NK-92 (cell line): ENCODE data around the gene RIPPLY1.

Source experiments
- DNase-seq: peaks from one replicate; lab custom pipeline; 2025; ENCODE audit not compliant: unreplicated experiment; lab: John Stamatoyannopoulos, UW

The RIPPLY1 gene, protein sequence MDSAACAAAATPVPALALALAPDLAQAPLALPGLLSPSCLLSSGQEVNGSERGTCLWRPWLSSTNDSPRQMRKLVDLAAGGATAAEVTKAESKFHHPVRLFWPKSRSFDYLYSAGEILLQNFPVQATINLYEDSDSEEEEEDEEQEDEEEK

DNA sequence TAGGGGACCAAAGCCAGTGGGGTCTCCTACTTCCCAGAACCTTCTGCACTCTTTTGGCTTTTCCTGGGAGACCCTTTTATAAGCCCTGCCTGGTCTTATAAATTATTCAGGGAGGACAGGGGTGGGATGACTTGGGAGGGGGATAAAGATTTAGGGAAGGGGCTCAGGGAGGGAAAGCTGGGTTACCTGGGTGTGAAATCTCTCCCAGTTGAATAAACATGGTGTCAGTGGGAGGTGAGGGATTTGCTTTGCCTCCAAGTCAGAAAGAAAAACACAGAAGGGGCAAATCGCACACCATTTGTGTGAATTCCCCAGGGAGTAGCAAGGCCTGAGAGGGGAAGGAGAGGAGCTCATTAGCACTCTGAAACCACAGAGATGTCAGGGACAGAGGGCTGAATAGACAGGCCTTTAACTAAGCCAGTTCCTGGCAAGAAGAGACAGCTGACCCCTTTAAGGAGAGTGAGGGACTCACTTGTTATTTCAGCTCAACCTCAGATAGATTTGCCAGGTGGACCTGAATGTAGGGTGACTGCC is at the start of gene RIPPLY1:
RIPPLY1 (minus strand) TSS at position 51 of the 534 bp plus-strand sequence. CDS start 54 bp downstream, outside the sequence.
- DNase-seq: no peak

DNA sequence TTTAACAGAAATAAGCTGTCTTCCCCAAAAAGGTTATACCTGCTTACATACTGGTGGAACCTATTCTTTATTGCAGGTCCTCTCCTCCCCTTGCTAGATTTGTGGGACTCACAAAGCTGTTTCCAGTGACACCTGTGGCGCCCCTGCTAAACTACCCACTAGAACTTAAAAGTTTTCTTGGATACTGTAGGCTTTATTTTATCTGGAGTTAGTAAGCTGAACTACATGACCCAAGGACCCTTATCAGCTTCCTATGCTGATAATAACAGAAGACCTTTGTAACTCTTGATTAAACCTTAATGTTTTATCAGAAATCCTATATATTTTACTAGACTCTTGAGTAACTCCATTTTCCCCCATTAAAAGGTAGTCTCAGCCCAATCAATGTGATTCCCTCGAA is 49.4 kb upstream of the RIPPLY1 start:
- no peak for DNase-seq

DNA sequence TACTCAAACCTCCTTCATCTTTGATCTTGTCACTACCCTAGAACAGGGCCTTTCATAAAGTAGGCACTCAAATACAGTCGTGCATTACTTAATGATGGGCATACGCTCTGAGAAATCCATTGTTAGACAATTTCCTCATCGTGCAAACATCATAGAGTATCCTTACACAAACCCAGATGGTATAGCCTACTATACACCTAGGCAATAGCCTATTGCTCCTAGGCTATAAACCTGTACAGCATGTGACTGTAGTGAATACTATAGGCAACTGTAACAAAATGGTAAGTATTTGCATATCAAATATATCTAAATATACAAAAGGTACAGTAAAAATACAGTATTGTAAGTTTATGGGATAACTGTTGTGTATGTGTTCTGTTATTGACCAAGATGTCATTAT is 48.9 kb upstream of the RIPPLY1 start:
- DNase-seq: no peak

DNA sequence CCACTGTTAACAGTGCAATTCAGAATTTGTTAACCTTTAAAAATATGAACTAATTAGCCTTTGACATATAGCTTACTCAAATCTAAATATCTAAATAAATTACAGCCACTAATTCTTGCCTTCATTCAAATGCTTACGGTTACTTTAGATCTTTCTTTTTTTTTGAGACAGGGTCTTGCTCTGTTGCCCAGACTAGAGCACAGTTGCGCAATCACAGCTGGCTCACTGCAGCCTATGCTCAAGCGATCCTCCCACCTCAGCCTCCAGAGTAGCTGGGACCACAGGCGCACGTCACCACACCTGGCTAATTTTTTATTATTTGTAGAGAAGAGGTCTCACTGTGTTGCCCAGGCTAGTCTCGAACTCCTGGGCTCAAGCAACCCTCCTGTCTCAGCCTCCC is 48.1 kb upstream of the RIPPLY1 start:
- DNase-seq: no peak

DNA sequence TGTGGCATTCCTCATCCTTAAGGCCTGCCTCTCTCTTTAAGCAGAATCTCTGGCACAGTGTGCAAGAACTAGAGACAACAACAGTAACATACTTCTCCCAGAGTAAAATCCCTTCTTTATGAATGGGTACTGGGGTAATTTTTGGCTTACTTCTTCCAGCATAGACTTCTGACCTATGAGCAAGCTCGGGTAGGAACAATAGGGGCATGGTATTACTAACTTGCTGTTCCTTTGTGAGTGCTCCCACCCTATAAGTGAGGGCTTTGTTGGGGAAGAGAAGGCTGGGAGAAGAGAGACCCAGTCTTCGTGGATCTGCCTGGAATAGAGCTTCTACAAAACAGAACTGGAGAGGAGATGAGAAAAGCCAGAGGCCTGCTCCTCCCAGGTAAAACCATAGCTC is 47.2 kb upstream of the RIPPLY1 start:
- DNase-seq: no peak

DNA sequence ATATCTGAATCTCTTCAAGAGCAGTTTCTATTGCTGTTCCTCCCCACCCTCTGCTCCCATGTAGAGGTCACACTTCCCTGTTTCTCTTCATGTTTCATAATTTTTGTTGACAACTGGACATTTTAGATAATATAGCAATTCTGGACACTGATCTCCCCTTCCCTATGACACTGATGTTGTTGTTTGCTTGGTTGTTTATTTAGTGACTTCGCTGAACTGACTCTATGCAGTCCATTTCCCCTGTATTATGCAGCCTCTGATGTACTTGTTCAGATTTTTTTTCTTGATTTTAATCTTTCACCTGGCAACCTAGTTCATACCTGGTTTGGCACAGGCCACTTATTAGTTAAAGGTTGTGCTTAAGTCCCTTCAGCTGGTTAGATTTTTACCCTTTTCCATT is 46.2 kb upstream of the RIPPLY1 start:
- DNase-seq: no peak

DNA sequence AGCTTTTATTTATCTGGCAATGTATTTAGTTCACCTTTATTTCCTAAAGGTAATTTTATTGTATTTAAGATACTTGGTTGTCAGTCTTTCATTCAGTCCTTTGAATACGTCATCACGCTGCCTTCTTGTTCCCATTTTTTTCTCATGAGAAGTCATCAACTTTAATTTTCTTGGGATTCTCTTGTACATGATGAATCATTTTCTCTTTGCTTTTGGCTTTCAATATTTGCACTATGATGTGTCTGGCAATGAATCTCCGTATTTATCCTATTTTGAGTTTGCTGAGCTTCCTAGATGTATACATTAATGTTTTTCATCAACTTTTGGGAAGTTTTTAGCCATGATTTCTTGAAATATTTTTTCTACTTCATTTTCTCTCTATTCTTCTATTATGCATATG is 45.5 kb upstream of the RIPPLY1 start:
- no peak for DNase-seq

DNA sequence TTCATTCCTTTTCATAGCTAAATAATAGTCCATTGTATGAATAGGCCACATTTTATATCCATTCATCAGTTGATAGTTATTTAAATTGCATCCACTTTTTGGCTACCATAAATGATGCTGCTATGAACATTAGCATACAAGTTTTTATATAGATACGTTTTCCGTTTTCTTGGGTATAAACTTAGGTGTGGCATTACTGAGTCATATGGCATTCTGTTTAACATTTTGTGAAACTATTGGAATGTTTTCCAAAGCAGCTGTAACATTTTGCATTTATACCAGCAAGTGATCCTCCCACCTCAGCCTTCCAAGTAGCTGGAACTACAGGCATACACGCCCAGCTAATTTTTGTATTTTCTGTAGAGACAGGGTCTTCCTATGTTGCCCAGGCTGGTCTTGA is 43.3 kb upstream of the RIPPLY1 start:
- no peak for DNase-seq

DNA sequence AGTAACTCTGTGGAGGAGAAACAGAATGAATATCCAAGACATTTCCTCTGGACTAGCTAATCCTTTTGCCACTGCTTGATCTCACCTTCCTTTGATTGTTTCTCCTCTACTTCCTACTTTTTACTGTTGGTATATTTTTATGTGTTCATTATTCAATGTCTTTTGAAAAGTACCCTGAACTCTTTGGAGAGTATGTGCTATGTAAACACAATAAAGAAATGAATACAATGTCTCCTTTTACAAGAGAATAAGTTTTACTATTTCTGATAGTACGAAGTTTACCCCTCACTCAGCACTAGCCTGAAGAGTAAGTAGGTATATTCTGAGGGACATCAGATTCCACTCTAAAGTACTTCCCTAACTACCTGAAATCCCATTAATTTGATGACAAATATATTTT is 36.9 kb upstream of the RIPPLY1 start:
- DNase-seq: no peak

DNA sequence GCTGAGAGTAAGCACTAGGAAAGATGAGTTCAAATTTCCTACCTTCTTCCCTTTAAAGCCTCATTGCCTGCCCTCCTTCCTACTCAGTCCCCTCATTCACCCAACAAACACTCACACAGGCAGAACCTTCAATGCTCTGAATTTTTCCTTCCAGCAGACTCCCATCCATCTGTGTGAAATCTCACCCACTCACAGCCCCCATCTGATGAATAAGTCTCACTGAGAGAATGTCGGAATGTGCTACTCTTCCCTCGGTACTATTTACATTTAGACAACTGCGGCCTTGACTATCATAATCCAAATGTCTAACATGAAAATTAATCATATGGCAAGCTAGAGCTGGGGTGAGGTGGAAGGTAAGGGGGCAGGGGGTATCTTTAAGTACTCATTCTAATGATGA is 36.4 kb upstream of the RIPPLY1 start:
- no peak for DNase-seq

DNA sequence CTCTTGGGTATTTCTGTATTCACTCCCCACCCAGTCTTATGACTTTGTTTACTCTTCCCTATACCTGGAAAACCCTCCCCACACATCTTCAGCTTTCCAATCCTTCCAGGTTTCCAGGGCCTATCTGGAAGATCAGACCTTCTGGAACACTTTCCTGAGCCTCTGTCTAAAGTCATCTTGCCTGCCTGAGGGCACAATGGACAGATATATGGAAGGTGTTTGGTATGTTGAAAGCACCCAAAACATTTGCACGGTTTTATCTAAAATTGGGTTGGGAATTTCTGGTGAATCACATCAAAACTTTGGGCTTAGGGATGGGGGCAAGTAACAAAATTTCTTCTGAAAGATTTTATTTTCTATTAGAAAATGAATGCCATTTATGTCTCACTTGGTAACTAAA is 33.1 kb upstream of the RIPPLY1 start:
- no peak for DNase-seq

DNA sequence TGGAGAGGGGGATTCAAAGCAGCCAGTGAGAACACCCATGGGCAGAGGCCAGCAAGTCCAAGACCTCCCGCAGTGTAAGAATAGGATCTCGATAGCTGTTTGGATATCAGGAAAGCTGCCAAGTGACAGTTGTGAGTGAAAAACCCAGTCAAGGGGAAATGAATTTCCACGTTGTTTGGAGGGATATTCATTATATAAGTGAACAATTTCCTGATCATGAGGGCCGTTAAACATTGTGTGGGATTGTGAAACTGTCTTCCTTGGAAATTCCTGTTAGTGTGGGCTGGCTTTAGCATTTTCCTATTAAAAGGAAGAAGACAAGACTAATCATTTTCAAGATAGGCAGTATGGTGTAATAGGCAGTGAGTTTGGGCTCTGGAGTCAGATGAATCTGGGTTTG is 32.0 kb upstream of the RIPPLY1 start:
- no peak for DNase-seq

DNA sequence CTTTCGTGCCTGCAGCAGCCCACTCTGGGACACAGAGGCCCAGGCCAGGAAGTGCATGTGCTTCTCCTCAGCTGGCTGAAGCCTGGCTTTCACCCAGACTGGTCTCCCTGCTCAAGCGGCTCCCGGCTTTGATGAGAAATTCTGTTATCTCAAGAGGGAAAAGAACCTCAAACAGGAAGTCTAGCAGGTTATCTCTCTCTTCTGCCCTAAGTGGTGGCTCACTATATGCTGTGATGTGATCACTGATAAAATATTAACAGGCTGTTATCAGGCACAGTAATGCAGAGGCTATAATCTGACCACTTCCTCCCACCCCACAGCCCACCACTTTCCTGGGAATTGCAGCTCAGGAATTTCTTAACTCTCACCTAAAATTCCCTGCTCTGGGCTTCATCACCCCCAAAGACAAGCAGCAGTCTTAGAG is 30.4 kb upstream of the RIPPLY1 start:
- DNase-seq: no peak

DNA sequence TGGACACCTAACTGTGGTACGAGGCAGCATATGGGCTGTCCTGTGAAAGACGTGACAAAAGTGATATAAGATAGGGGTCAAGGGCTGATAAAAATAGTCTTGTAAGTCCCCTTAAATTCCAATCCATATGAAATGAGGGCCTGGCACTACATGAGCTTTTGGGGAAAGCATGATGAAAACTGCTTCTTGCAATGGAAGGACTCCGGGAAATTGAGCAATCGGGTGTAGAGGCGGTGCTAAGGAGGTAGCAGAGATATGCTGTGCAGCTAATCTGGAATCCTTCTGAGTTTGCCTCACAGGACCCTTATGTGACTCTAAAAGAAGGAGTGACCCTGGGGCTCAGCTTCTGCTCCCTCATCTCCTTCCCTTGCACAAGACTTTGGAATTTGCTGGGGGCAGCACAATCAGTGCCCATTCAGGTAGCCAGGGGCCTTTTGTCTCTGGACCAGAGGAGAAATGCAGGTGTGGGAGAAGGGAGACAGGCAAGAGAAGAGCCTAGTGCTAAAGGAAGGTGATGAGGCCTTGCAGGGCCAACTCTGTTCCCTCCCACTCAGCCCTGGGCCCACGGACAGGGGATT is 29.9 kb upstream of the RIPPLY1 start:
- no peak for DNase-seq

DNA sequence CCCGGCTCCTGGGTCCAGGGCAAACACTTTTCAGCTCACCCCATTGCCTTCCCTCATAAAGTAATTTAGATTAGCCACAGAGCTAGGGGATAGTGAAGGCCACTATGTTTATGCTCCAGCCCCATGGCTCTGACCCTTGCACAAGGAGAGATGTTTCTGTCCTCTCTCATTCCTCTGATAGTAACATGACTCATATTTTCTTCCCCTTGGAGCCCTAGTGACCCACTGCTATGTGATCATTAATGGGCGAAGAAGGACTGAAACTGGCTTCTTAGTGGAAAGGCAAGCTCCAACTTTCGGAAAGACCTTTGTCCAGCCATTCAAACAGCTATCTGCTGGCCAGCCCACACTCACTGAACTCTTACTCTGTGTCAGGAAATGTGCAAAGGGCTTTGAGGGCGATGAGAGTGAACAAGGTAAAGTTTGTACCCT is 29.4 kb upstream of the RIPPLY1 start:
- DNase-seq: no peak

DNA sequence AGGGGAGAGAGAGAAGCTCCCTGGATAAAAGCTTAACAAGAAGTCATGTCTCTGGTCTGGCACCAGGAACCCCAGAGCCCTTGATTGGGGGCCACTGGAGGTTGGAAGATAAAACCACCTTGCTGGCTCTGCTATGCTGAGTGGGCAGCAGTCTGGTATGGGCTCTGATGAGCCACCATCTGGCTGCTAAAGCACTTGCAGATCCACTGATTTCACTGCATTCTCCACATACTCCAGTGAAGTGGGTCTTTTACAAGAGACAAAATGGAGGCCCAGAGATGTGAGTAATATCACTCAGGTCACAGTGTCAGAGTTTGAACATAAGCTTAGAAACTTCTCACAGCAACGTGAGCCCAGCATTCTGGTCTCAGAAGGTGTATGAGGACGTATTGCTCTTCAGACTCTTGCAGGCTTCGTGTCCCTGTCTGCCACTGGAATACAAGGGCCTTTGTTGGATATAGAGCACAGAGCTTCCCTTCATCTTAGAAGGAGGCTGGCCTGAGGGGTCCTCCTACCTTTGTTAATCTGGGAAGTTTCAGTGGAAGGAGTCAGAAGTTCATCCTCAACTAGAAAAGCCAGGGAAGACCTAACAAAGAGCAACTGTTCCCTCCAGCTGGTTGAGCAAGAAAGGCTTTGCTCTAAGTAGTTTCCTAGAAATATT is 28.8 kb upstream of the RIPPLY1 start:
- DNase-seq: no peak

DNA sequence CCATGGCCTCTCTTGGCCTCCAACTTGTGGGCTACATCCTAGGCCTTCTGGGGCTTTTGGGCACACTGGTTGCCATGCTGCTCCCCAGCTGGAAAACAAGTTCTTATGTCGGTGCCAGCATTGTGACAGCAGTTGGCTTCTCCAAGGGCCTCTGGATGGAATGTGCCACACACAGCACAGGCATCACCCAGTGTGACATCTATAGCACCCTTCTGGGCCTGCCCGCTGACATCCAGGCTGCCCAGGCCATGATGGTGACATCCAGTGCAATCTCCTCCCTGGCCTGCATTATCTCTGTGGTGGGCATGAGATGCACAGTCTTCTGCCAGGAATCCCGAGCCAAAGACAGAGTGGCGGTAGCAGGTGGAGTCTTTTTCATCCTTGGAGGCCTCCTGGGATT is 25.1 kb upstream of the RIPPLY1 start:
- DNase-seq: no peak

DNA sequence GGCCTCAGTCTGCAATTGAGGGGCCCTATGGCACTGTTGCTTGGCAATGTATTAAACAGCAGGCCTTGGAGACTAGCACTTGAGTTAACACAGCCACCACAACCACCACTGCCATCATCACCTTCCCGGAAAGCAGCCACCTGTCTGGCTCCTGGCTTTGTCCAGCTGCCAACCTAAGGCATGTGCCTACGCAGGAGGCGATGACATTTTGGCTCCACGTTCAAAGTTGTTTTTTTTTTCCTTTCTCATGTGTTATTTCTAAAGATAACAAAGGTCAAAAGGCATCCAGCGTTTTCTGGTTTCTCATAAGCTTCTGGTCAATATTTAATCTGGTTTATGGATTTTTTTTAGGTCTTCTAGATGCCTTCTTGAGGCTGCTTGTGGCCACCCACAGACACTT is 24.6 kb upstream of the RIPPLY1 start:
- DNase-seq: no peak

DNA sequence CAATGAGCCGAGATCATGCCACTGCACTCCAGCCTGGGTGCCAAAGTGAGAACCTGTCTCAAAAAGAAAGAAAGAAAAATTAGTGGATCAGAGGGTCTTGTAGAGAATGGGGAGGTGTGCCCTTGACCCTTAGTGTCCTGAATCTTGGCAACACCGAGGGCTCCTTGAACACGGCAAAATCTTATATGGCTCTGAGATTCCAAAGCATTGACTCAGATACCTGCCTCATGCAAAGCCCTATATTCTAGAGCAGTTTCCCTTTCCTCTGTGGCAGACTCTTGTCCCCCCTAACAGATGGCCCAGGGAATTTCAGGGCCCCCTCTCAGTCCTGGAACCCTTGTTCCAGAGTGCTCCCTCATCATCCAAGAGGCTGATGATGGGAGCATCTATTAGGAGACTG is 23.9 kb upstream of the RIPPLY1 start:
- no peak for DNase-seq

DNA sequence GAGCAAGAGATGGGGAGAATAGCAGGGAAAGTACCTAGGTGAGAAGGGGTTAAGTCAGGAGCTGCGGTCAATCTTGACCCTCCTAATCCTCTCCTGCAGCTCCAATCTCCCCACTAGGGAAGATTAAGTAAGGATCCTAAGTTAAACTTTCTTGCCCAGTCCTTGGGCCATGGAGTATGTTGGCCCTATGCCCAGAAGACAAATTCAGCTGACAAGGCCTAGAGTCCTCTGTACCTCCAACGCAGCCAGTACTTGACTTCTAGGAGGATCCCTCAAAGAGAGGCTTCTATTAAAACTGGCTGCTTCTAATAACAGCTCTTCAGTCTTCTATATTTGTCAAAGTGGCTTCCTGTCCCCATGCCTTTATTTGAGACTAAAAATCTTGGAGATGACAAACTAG is 18.5 kb upstream of the RIPPLY1 start:
- DNase-seq: no peak

DNA sequence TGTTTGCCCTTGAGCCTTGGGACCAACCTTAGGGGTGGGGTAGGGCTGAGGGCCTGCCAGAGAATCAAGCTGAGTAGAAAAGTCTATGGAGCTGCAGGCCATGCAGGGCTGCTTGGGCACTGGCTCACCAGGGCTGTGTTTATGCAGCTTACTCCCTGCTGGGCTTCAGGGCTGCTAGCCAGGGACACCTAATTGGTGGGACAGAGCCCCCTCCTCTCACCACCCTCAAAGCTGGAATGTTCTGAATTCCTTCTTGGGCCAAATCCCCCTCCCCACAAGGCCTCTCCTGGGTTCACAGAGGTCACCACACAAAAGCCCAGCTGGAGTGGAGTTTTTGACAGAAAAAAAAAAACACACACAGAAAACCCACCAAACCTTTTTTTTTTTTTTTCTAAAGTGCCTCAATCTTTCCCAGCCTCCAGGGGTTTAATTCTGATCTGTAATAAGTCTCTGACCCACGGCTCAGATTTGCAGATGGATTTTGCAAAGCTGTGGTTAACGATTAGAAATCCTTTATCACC is 16.9 kb upstream of the RIPPLY1 start, which contains the start of gene CLDN2:
CLDN2 (plus strand) TSS at position 471 of the 521 bp plus-strand sequence. CDS start 7,827 bp downstream, outside the sequence.
- DNase-seq: no peak

DNA sequence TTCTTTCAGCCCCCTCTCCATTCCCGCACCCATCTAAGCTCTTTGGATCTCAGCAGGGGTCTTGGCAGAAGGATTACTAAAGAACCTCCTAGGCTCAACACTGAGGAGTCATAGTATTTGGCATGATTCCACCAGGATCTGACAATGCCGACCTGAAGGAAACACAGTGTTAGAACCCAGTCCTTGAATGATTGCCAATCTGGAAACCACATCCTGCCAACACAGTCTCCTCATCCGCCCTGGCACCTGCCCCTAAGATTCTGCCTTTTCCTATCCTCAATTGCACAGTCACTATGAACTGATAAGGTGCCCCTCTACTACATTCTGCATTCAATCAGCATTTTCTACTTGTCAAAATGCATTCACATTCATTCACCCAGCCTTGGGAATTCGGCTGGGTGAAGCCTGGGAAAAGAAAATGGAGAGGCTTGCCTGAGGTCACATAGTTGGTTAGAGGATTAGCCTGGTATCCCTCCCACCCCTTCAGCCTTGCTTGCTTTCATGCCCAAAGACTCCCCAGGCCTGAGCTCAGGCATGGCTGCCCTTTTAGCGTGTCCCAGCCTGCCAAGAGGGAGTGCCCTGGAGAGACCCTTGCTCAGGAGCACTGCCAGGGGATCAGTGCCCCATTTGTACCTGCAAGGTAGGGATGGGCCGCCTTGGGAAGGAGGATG is 14.8 kb upstream of the RIPPLY1 start:
- DNase-seq: no peak
